GM12891 (cell line): ENCODE data around the gene SLC38A6.
"Not testable (repeated sequence)": the region's sequence is repeated elsewhere in the genome, so short reads cannot be mapped to it uniquely, and the experiment has no call there.

Experiments used
- DNase-seq: peaks from one replicate; pipeline ENCODE4 v3.0.0; 2011; ENCODE audit warnings: low spot score; ENCODE audit not compliant: insufficient read length
- FAIRE-seq: peaks from 2 replicates; lab custom pipeline; 2011; peaks lifted over from hg19 to GRCh38; lab: Jason Lieb, UNC
- PAX5 ChIP-seq: IDR thresholded peaks from 2 replicates; pipeline ENCODE4 v1.6.1; 2011; ENCODE audit warnings: low read length, moderate library complexity, mild to moderate bottlenecking; ENCODE audit not compliant: insufficient read depth, severe bottlenecking
- POLR2A ChIP-seq: IDR thresholded peaks from 2 replicates; pipeline ENCODE4 v1.6.1; 2011; ENCODE audit warnings: low read depth, low read length, control low read depth
- POLR2AphosphoS5 ChIP-seq: IDR thresholded peaks from 2 replicates; pipeline ENCODE4 v1.6.1; 2011; ENCODE audit warnings: low read depth, low read length, control low read depth
- POU2F2 ChIP-seq: IDR thresholded peaks from 2 replicates; pipeline ENCODE4 v1.6.1; 2011; ENCODE audit warnings: low read depth, mild to moderate bottlenecking, control low read depth, low read length, moderate library complexity
- SPI1 ChIP-seq: IDR thresholded peaks from 2 replicates; pipeline ENCODE4 v1.6.1; 2011; ENCODE audit warnings: low read depth, low read length, control low read depth
- TAF1 ChIP-seq: IDR thresholded peaks from 2 replicates; pipeline ENCODE4 v1.6.1; 2011; ENCODE audit warnings: low read depth, low read length, control low read depth

SLC38A6 gene

DNA sequence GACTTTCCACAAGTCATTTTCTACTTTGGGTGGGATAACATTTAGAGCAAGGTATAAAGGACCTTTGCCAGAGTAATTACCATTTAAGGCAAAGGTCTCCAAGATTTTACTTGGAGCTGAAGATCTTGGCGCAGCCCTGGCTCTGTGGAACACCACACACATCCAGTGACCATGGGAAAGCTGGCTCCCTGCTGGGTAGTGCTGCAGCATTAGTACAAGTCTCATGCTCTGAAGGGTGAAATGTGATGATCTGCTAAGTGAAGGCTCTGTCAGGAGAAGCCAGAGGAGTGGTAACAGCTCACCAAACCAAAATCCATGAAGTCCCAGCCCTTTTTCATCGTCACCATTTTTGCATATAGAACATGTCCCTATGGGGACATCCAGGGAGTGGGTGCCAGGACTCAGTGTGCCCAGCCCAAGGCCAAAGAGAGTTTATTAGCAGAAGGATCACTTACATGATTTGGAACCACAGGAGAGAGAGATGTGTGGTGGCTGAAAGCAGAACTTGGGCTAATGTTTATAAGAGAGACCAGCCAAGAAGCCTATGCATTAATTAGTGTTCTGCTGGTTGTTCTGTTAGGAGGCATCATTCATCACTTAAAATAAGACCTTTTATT lies 110.7 kb downstream of the SLC38A6 start:
- TF ChIP-seq POU2F2 (no peak), PAX5 (no peak), POLR2A (no peak), POLR2AphosphoS5 (no peak), TAF1 (no peak), SPI1 (no peak)
- DNase-seq (no peak), FAIRE-seq (no peak)

DNA sequence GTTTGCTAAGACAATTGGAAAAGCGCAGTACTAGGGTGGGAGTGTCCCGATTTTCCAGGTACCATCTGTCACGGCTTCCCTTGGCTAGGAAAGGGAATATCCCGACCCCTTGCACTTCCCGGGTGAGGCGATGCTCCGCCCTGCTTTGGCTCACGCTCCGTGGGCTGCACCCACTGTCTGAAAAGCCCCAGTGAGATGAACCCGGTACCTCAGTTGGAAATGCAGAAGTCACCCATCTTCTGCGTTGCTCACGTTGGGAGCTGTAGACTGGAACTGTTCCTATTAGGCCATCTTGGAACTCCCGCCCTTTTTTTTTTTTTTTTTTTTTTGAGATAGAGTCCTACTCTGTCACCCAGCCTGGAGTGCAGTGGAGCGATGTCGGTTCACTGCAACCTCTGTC lies 117.1 kb downstream of the SLC38A6 start:
- FAIRE-seq, result not testable (repeated sequence)

DNA sequence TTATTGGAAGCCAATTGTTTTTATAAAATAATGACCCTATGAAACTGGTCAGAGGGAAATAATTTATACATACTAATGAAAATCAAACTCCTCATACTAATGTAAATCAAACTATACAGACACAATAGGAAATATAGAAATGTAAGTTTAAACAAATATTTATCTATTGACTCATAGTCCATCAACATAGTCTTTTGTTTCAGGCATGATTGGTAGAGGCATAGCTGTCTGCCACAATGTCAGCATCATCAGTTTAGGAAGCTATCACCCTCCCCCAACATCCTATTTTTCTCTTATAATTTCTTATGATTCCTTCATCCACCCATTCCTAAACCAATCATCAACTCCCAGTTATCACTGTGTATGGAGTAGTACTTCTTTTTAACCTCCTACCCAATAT lies 117.7 kb downstream of the SLC38A6 start:
- FAIRE-seq (no peak), DNase-seq (no peak)
- no peak for TF ChIP-seq SPI1
- no peak for TF ChIP-seq POU2F2
- no peak for TF ChIP-seq PAX5
- no peak for TF ChIP-seq POLR2A
- no peak for TF ChIP-seq TAF1
- no peak for TF ChIP-seq POLR2AphosphoS5

More for the DNA sequence above, 117.1 kb downstream of the SLC38A6 start:
- not testable (repeated sequence) for DNase-seq

DNA sequence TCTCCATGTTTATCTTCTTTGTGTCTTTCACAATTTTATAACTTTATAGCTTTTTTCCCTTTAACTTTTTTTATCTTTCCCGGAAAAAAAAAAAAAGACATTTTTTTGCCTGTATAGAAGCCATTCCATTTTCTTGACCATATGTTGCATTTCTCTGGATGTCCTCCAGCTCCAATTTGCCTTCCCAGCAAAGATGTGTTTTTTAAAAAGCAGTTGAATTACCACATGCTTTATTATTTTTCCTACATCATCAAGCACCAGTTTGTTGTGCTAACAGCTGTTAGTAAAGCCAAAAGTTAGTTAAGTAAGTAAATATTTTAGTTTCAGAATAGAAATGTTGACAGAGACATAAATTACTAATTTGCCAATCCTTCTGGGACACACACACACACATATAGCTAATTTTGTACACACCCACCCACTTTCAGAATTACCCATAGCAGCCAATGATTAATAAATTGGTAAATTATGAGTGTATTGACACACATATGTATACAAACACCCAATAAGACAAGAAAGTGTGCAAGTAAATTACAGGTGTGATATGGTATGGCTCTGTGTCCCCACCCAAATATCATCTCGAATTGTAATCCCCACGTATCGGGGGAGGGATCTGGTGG lies 118.3 kb downstream of the SLC38A6 start:
- DNase-seq (no peak), FAIRE-seq (no peak)
- TF ChIP-seq POLR2A, result no peak
- no peak for TF ChIP-seq PAX5
- TF ChIP-seq POLR2AphosphoS5, result no peak
- no peak for TF ChIP-seq TAF1
- no peak for TF ChIP-seq POU2F2
- TF ChIP-seq SPI1, result no peak

DNA sequence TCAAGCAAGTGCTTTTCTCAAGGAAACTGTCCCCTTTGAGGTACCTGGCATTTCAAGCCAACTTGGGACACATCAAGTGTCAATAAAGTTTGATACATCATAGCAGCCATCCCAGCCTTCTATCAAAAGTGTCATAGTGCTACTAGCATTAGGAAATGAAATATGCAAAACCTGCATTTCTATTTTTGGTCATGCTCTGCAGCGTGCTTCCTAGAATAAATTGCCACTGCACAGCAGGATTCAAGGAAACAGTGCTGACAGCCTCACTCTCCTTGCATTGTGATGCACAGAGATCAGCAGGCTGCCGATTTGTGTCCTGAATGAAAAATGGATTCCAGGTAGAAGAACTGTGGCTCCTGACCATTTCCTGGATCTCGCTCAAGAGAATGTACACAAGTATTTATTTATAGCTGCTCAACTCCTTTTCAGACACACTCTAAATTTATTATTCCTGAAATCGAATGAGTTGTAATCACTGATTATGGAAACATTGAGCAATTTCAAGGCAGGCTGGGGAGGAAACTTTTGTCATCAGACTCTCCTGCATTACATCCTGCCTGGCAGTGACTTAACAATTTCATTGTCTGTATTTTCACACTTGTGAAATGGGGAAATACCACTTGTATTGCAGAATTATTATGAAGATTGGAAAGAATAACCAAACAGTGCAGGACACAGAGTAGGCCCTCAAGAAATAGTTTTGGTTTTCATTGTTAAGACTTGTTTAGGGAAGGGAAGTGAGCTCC lies 120.9 kb downstream of the SLC38A6 start:
- DNase-seq, result no peak
- FAIRE-seq, result no peak
- TF ChIP-seq POU2F2 (0 out of 2 replicates have a peak, but pooled peaks have one; percentile 30), PAX5 (no peak)
